Astrocyte of the spinal cord (primary cell): ENCODE data around the gene SUMO3.
A peak's percentile ranks its signal among the peaks of the same experiment; 100 is the strongest.

Experiments used
- DNase-seq: peaks from one replicate; pipeline ENCODE4 v3.0.0; 2011; ENCODE audit warnings: low read depth, low spot score
- H3K4me3 ChIP-seq: 2 replicates; pipeline ENCODE4 v1.5.1; 2011; ENCODE audit warnings: low read depth, mild to moderate bottlenecking, low read length, moderate library complexity
- CTCF ChIP-seq: IDR thresholded peaks from 2 replicates; pipeline ENCODE4 v1.5.1; 2012; ENCODE audit warnings: low read depth, mild to moderate bottlenecking, low read length, inconsistent platforms
- in situ Hi-C: cut with HindIII; loops from 2 replicates; pipeline ENCODE4 v1.10.0; 2017; ENCODE audit warnings: low sequenced_read_pairs

SUMO3 gene

GRCh38 chr21:44765231-44766013 lies 52.4 kb downstream of the SUMO3 start:
- no peak overlapping the region for H3K4me3 ChIP-seq
- TF ChIP-seq CTCF: no peak
- peak; percentile 10 for DNase-seq
- in situ Hi-C loops: no loop called here

- no peak for DNase-seq
- in situ Hi-C loops: no loop called here
- no peak for TF ChIP-seq CTCF
- no peak overlapping the region for H3K4me3 ChIP-seq
These were observed 53.3 kb downstream of the SUMO3 start for GRCh38 chr21:44764319-44765230.

GRCh38 chr21:44763451-44764318 lies 54.2 kb downstream of the SUMO3 start:
- no peak for TF ChIP-seq CTCF
- in situ Hi-C loops: no loop called here
- H3K4me3 ChIP-seq: no peak overlapping the region
- DNase-seq: no peak

- no peak for DNase-seq
- no peak for TF ChIP-seq CTCF
- H3K4me3 ChIP-seq: no peak overlapping the region
- in situ Hi-C loops: no loop called here
These were observed 54.8 kb downstream of the SUMO3 start for GRCh38 chr21:44763050-44763378.

GRCh38 chr21:44762221-44763049 lies 55.4 kb downstream of the SUMO3 start:
- in situ Hi-C loops: no loop called here
- no peak for TF ChIP-seq CTCF
- no peak overlapping the region for H3K4me3 ChIP-seq
- no peak for DNase-seq
